Activated CD8-positive, alpha-beta T cell treated with anti-CD3 and anti-CD28 coated beads for 36 hours (primary cell): ENCODE measurements around the gene CSF1R. TPM values are rescaled to one million over a fixed set of nuclear protein-coding genes. Genes with fewer than 3 reads are reported as not detected.
"Not testable (repeated sequence)": the region's sequence is repeated elsewhere in the genome, so short reads cannot be mapped to it uniquely, and the experiment has no call there.

Experiments used
- ATAC-seq: fragments of 200-7000 bp; cut with Tn5 transposase; one replicate; pipeline ENCODE4 v1.10.0; 2021; ENCODE audit warnings: mild to moderate bottlenecking, moderate library complexity
- CTCF ChIA-PET: fragments of 350-600 bp; sonication (Branson Sonifier 250); formaldehyde crosslinking; loops from one replicate; lab custom pipeline; 2021; ENCODE audit warnings: antibody characterized with exemption; lab: Charles Lee
- POLR2A ChIA-PET: fragments of 350-600 bp; sonication (Branson Sonifier 250); formaldehyde crosslinking; loops from one replicate; lab custom pipeline; 2021; ENCODE audit warnings: antibody characterized with exemption; lab: Charles Lee
- DNase-seq: peaks from one replicate; pipeline ENCODE4 v3.0.0-alpha.2; 2020
- H3K27ac Mint-ChIP-seq: one replicate; pipeline ENCODE4 v1.8.0; 2021; ENCODE audit warnings: mild to moderate bottlenecking, mixed read lengths
- H3K27me3 Mint-ChIP-seq: one replicate; pipeline ENCODE4 v1.8.0; 2021; ENCODE audit warnings: mixed read lengths
- H3K36me3 Mint-ChIP-seq: one replicate; pipeline ENCODE4 v1.8.0; 2021; ENCODE audit warnings: low read depth, mixed read lengths
- H3K4me1 Mint-ChIP-seq: one replicate; pipeline ENCODE4 v1.8.0; 2021; ENCODE audit warnings: low read depth, mixed read lengths
- H3K4me3 Mint-ChIP-seq: one replicate; pipeline ENCODE4 v1.8.0; 2021; ENCODE audit warnings: mild to moderate bottlenecking, moderate library complexity, mixed read lengths
- H3K9me3 Mint-ChIP-seq: one replicate; pipeline ENCODE4 v1.8.0; 2021; ENCODE audit warnings: mixed read lengths
- intact Hi-C: fragments of 100-400 bp; cut with micrococcal nuclease; formaldehyde crosslinking; loops from one replicate; pipeline ENCODE4 v1.10.0; 2022
- total RNA-seq, 2 experiments: library from RNA; stranded (reverse); gene quantifications; one replicate each; pipeline ENCODE4 v1.2.3, GENCODE V29; 2021
- TF ChIP-seq, protein P1 (sequence below): fragments of 200-600 bp; IDR thresholded peaks from one replicate; pipeline ENCODE4 v1.8.0; 2022; ENCODE audit warnings: antibody characterized with exemption, mild to moderate bottlenecking

The CSF1R gene
- total RNA-seq, 2 experiments from 2014 or later = not detected

GRCh38 chr5:150092159-150092787 is 5.9 kb upstream of the CSF1R start:
- CTCF ChIA-PET = no interaction called here
- intact Hi-C loops = no loop called here
- TF ChIP-seq, protein P1, sequence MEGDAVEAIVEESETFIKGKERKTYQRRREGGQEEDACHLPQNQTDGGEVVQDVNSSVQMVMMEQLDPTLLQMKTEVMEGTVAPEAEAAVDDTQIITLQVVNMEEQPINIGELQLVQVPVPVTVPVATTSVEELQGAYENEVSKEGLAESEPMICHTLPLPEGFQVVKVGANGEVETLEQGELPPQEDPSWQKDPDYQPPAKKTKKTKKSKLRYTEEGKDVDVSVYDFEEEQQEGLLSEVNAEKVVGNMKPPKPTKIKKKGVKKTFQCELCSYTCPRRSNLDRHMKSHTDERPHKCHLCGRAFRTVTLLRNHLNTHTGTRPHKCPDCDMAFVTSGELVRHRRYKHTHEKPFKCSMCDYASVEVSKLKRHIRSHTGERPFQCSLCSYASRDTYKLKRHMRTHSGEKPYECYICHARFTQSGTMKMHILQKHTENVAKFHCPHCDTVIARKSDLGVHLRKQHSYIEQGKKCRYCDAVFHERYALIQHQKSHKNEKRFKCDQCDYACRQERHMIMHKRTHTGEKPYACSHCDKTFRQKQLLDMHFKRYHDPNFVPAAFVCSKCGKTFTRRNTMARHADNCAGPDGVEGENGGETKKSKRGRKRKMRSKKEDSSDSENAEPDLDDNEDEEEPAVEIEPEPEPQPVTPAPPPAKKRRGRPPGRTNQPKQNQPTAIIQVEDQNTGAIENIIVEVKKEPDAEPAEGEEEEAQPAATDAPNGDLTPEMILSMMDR = no peak
- Mint-ChIP-seq H3K4me3 (no peak overlapping the region), H3K4me1 (peaks cover 2% of the 10 kb centered on the region), H3K9me3 (no peaks in the 10 kb centered on the region), H3K36me3 (no peaks in the 10 kb centered on the region), H3K27me3 (peaks cover 11% of the 10 kb centered on the region), H3K27ac (no peak overlapping the region)
- DNase-seq (no peak), ATAC-seq (no peak)
- POLR2A ChIA-PET = no interaction called here

- Mint-ChIP-seq H3K27ac (no peak overlapping the region), H3K4me3 (no peak overlapping the region), H3K27me3 (peaks cover 28% of the 10 kb centered on the region), H3K36me3 (no peaks in the 10 kb centered on the region), H3K4me1 (peaks cover 11% of the 10 kb centered on the region), H3K9me3 (no peaks in the 10 kb centered on the region)
- DNase-seq (no peak), ATAC-seq (no peak)
- ChIA-PET POLR2A (interaction anchor here (1.0 kb wide), 1 partner anchor 38 kb away, joined by 4 read pairs; no protein-coding TSS in a partner anchor), CTCF (no interaction called here)
- TF ChIP-seq, protein P1 = no peak
- intact Hi-C loops = no loop called here
Measured at GRCh38 chr5:150085191-150085912, 1.0 kb downstream of the CSF1R start.

DNA sequence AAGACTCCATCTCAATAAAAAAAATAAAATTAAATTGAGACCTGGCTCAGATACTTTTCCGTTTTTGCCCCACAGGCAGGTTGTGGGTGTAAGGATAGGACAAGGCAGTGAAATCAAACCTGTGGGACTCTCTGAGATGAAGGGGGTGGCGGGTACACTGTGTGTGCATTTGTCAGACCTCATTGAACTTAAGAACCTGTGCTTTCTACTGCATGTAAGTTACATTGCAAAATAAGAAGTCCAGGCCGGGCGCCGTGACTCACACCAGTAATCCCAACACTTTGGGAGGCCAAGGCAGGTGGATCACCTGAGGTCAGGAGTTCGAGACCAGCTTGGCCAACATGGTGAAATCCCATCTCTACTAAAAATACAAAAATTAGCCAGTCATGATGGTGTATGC is 1.6 kb downstream of the CSF1R start:
- intact Hi-C loops, CTCF ChIA-PET, H3K4me3 Mint-ChIP-seq, POLR2A ChIA-PET, ATAC-seq, DNase-seq, H3K36me3 Mint-ChIP-seq, H3K9me3 Mint-ChIP-seq, H3K27ac Mint-ChIP-seq: not testable (repeated sequence)
- H3K27me3 Mint-ChIP-seq = peaks cover 28% of the 10 kb centered on the region
- peaks cover 11% of the 10 kb centered on the region for H3K4me1 Mint-ChIP-seq

- TF ChIP-seq, protein P1 = no peak
- H3K4me3 Mint-ChIP-seq = no peak overlapping the region
- H3K27ac Mint-ChIP-seq = no peak overlapping the region
- ChIA-PET POLR2A (no interaction called here), CTCF (no interaction called here)
- no peaks in the 10 kb centered on the region for H3K9me3 Mint-ChIP-seq
- H3K27me3 Mint-ChIP-seq = peaks cover 25% of the 10 kb centered on the region
- ATAC-seq = no peak
- intact Hi-C loops = no loop called here
- H3K4me1 Mint-ChIP-seq = peaks cover 11% of the 10 kb centered on the region
- H3K36me3 Mint-ChIP-seq = no peaks in the 10 kb centered on the region
- no peak for DNase-seq
Measured at GRCh38 chr5:150082889-150083288, 3.5 kb downstream of the CSF1R start.

DNA sequence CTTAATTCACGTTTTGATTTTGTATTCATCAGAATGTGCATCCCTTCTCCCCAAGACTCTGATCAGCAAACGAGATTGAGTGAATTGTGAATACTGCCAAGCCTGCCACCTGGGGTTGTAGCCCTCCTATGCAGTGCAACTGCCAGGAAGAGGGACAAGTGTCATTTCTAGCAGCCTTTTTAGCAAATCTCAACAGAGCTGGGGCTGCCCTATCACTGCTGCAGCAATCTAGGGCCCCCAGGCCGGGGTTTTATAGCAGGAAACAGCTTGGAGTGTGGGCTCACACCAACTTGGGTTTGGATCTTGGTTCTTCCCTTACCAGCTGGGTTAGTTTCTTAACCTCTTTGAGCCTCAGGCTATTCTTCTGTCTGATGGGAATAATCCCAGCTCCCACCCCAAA is 4.0 kb downstream of the CSF1R start:
- peaks cover 11% of the 10 kb centered on the region for H3K4me1 Mint-ChIP-seq
- intact Hi-C loops = no loop called here
- CTCF ChIA-PET = no interaction called here
- POLR2A ChIA-PET = no interaction called here
- DNase-seq (no peak), ATAC-seq (no peak)
- no peaks in the 10 kb centered on the region for H3K9me3 Mint-ChIP-seq
- TF ChIP-seq, protein P1 = no peak
- H3K4me3 Mint-ChIP-seq = no peak overlapping the region
- no peaks in the 10 kb centered on the region for H3K36me3 Mint-ChIP-seq
- H3K27me3 Mint-ChIP-seq = peaks cover 25% of the 10 kb centered on the region
- no peak overlapping the region for H3K27ac Mint-ChIP-seq
